HEK293 (cell line): ENCODE measurements around the gene KCNH5.

ENCODE experiments used
- CTCF ChIA-PET: fragments of 350-600 bp; formaldehyde crosslinking; extraction: SDS; loops from one replicate; lab custom pipeline; 2021; ENCODE audit warnings: antibody characterized with exemption; lab: Yijun Ruan, JAX
- POLR2A ChIA-PET: fragments of 300-600 bp; formaldehyde crosslinking; extraction: SDS; loops from one replicate; lab custom pipeline; 2020; ENCODE audit warnings: antibody characterized with exemption, inconsistent platforms; lab: Yijun Ruan, JAX
- H3K27ac ChIP-seq: fragments of 200-500 bp; sonication (Bioruptor generic); 2 replicates; pipeline ENCODE4 v1.5.1; 2014; ENCODE audit warnings: low read depth, low read length, control low read depth, inconsistent platforms; ENCODE audit errors: extremely low read depth
- H3K36me3 ChIP-seq, 2 experiments: fragments of 200-500 bp in 1 of 2; sonication (Bioruptor generic) in 1 of 2; 1 replicate in 1 of 2; 2 replicates in 1 of 2; pipeline ENCODE4 v1.5.1; 2014 to 2017; ENCODE audit warnings: inconsistent platforms in 2 of 2, low read length in 2 of 2; ENCODE audit not compliant: control insufficient read depth in 2 of 2, insufficient read depth in 1 of 2
- H3K4me1 ChIP-seq: fragments of 200-500 bp; sonication (Bioruptor generic); 2 replicates; pipeline ENCODE4 v1.5.1; 2014; ENCODE audit warnings: mild to moderate bottlenecking, low read length, inconsistent platforms; ENCODE audit not compliant: control insufficient read depth, insufficient read depth
- H3K4me3 ChIP-seq: 2 replicates; pipeline ENCODE4 v1.5.1; 2011; ENCODE audit warnings: low read depth, mild to moderate bottlenecking, control low read depth, low read length, moderate library complexity
- H3K9me3 ChIP-seq: fragments of 200-500 bp; sonication (Bioruptor generic); 2 replicates; pipeline ENCODE4 v1.5.1; 2014; ENCODE audit warnings: low read depth, low read length, inconsistent platforms; ENCODE audit not compliant: control insufficient read depth, insufficient read depth
- AEBP2 ChIP-seq: fragments of 450-650 bp; formaldehyde crosslinking; IDR thresholded peaks from 2 replicates; pipeline ENCODE4 v1.5.1; 2016; ENCODE audit warnings: missing biosample characterization, missing genetic modification characterization, borderline replicate concordance
- ELK4 ChIP-seq: IDR thresholded peaks from 2 replicates; pipeline ENCODE4 v1.6.1; 2011; ENCODE audit warnings: mild to moderate bottlenecking, low read depth, low read length, borderline replicate concordance
- GFI1B ChIP-seq: fragments of 450-650 bp; formaldehyde crosslinking; IDR thresholded peaks from 2 replicates; pipeline ENCODE4 v1.5.1; 2016; ENCODE audit warnings: missing biosample characterization, missing genetic modification characterization
- GLI2 ChIP-seq: fragments of 450-650 bp; formaldehyde crosslinking; IDR thresholded peaks from 2 replicates; pipeline ENCODE4; 2017; ENCODE audit warnings: missing biosample characterization, missing genetic modification characterization, low read depth, borderline replicate concordance
- GLI4 ChIP-seq: fragments of 450-650 bp; formaldehyde crosslinking; IDR thresholded peaks from 2 replicates; pipeline ENCODE4 v1.5.1; 2016; ENCODE audit warnings: missing biosample characterization, missing genetic modification characterization
- HOXD13 ChIP-seq: sonication (generic); formaldehyde crosslinking; IDR thresholded peaks from 2 replicates; pipeline ENCODE4 v1.8.0; 2022; ENCODE audit warnings: missing genetic modification reagents, borderline replicate concordance
- REPIN1 ChIP-seq: fragments of 450-650 bp; formaldehyde crosslinking; IDR thresholded peaks from 2 replicates; pipeline ENCODE4 v1.5.1; 2017; ENCODE audit warnings: missing biosample characterization, missing genetic modification characterization, low read depth
- SETDB1 ChIP-seq: IDR thresholded peaks from one replicate; pipeline ENCODE4 v1.6.1; 2017; ENCODE audit warnings: mild to moderate bottlenecking, low read length, moderate library complexity, mixed read lengths; ENCODE audit not compliant: insufficient read length
- SP3 ChIP-seq: fragments of 450-650 bp; formaldehyde crosslinking; IDR thresholded peaks from 2 replicates; pipeline ENCODE4 v1.5.1; 2016; ENCODE audit warnings: missing biosample characterization, missing genetic modification characterization
- WT1 ChIP-seq: fragments of 450-650 bp; formaldehyde crosslinking; IDR thresholded peaks from 2 replicates; pipeline ENCODE4 v1.5.1; 2016; ENCODE audit warnings: missing biosample characterization, missing genetic modification characterization
- ZBTB21 ChIP-seq: fragments of 450-650 bp; formaldehyde crosslinking; IDR thresholded peaks from 2 replicates; pipeline ENCODE4 v1.5.1; 2017; ENCODE audit warnings: missing biosample characterization, missing genetic modification characterization
- ZFP37 ChIP-seq: fragments of 450-650 bp; formaldehyde crosslinking; IDR thresholded peaks from 2 replicates; pipeline ENCODE4 v1.5.1; 2016; ENCODE audit warnings: missing biosample characterization, missing genetic modification characterization
- ZNF18 ChIP-seq: fragments of 450-650 bp; formaldehyde crosslinking; IDR thresholded peaks from 2 replicates; pipeline ENCODE4 v1.5.1; 2016; ENCODE audit warnings: missing biosample characterization, missing genetic modification characterization
- ZNF211 ChIP-seq: fragments of 450-650 bp; formaldehyde crosslinking; IDR thresholded peaks from 2 replicates; pipeline ENCODE4 v1.5.1; 2016; ENCODE audit warnings: low read depth, missing biosample characterization, missing genetic modification characterization
- ZNF214 ChIP-seq: fragments of 450-650 bp; formaldehyde crosslinking; IDR thresholded peaks from 2 replicates; pipeline ENCODE4 v1.5.1; 2017; ENCODE audit warnings: missing biosample characterization, mild to moderate bottlenecking, missing genetic modification characterization, borderline replicate concordance
- ZNF292 ChIP-seq: fragments of 450-650 bp; formaldehyde crosslinking; IDR thresholded peaks from 2 replicates; pipeline ENCODE4 v1.5.1; 2016; ENCODE audit warnings: low read depth, missing biosample characterization, missing genetic modification characterization, borderline replicate concordance
- ZNF394 ChIP-seq: fragments of 450-650 bp; formaldehyde crosslinking; IDR thresholded peaks from 2 replicates; pipeline ENCODE4 v1.5.1; 2016; ENCODE audit warnings: missing biosample characterization, missing genetic modification characterization, mild to moderate bottlenecking, moderate library complexity, borderline replicate concordance
- ZNF48 ChIP-seq: fragments of 450-650 bp; formaldehyde crosslinking; IDR thresholded peaks from 2 replicates; pipeline ENCODE4 v1.5.1; 2016; ENCODE audit warnings: missing biosample characterization, missing genetic modification characterization
- ZNF521 ChIP-seq: fragments of 450-650 bp; formaldehyde crosslinking; IDR thresholded peaks from 2 replicates; pipeline ENCODE4 v1.5.1; 2017; ENCODE audit warnings: missing biosample characterization, mild to moderate bottlenecking, missing genetic modification characterization
- ZNF596 ChIP-seq: fragments of 450-650 bp; IDR thresholded peaks from 2 replicates; pipeline ENCODE4 v1.5.0; 2018; ENCODE audit warnings: missing biosample characterization, mild to moderate bottlenecking, missing genetic modification characterization, moderate library complexity
- ZNF600 ChIP-seq: fragments of 450-650 bp; formaldehyde crosslinking; IDR thresholded peaks from 2 replicates; pipeline ENCODE4 v1.5.1; 2016; ENCODE audit warnings: missing biosample characterization, missing genetic modification characterization
- ZNF830 ChIP-seq: fragments of 450-650 bp; IDR thresholded peaks from 2 replicates; pipeline ENCODE4 v1.5.0; 2018; ENCODE audit warnings: missing biosample characterization, missing genetic modification characterization, low read depth, mild to moderate bottlenecking, moderate library complexity
- TF ChIP-seq, protein P1 (sequence below): fragments of 450-650 bp; formaldehyde crosslinking; IDR thresholded peaks from 2 replicates; pipeline ENCODE4 v1.5.1; 2016; ENCODE audit warnings: missing biosample characterization, missing genetic modification characterization
- TF ChIP-seq, protein P2 (sequence below): fragments of 450-650 bp; formaldehyde crosslinking; IDR thresholded peaks from 2 replicates; pipeline ENCODE4 v1.5.1; 2016; ENCODE audit warnings: missing biosample characterization, missing genetic modification characterization

KCNH5 gene

GRCh38 chr14:62894736-62895135, 150.5 kb downstream of the KCNH5 start (continued):
- TF ChIP-seq AEBP2 (tag by site-specific recombination), result no peak
- TF ChIP-seq, all 188 proteins: peak for 0

- no peak overlapping the region for H3K4me3 ChIP-seq
- no peaks in the 10 kb centered on the region for H3K9me3 ChIP-seq
- no peak overlapping the region for H3K27ac ChIP-seq
- H3K36me3 ChIP-seq, result no peaks in the 10 kb centered on the region
- H3K4me1 ChIP-seq, result no peaks in the 10 kb centered on the region
- TF ChIP-seq REPIN1, result no peak
- TF ChIP-seq, protein P1, sequence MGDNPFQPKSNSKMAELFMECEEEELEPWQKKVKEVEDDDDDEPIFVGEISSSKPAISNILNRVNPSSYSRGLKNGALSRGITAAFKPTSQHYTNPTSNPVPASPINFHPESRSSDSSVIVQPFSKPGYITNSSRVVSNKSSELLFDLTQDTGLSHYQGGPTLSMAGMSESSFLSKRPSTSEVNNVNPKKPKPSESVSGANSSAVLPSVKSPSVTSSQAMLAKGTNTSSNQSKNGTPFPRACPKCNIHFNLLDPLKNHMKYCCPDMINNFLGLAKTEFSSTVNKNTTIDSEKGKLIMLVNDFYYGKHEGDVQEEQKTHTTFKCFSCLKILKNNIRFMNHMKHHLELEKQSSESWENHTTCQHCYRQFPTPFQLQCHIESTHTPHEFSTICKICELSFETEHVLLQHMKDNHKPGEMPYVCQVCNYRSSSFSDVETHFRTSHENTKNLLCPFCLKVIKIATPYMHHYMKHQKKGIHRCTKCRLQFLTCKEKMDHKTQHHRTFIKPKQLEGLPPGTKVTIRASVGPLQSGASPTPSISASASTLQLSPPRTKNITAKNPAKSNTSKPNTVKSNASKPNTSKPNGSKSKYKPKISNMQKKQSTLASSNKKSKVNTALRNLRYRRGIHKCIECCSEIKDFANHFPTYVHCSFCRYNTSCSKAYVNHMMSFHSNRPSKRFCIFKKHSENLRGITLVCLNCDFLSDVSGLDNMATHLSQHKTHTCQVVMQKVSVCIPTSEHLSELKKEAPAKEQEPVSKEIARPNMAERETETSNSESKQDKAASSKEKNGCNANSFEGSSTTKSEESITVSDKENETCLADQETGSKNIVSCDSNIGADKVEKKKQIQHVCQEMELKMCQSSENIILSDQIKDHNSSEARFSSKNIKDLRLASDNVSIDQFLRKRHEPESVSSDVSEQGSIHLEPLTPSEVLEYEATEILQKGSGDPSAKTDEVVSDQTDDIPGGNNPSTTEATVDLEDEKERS (tag by site-specific recombination), result no peak
- no peak for TF ChIP-seq GFI1B (tag by site-specific recombination)
- TF ChIP-seq ZNF394 (tag by site-specific recombination), result no peak
- no peak for TF ChIP-seq ZNF18
- no peak for TF ChIP-seq ZFP37 (tag by site-specific recombination)
- no peak for TF ChIP-seq WT1 (tag by site-specific recombination)
- TF ChIP-seq GLI2 (tag by site-specific recombination), result no peak
- no peak for TF ChIP-seq GLI4 (tag by site-specific recombination)
- no peak for TF ChIP-seq ZNF830 (tag by site-specific recombination)
- no peak for TF ChIP-seq HOXD13 (CRISPR knock-in tag)
- TF ChIP-seq ELK4, result no peak
- TF ChIP-seq SETDB1, result no peak
- no peak for TF ChIP-seq ZNF596 (tag by site-specific recombination)
- TF ChIP-seq ZNF600 (tag by site-specific recombination), result no peak
- no peak for TF ChIP-seq ZNF48 (tag by site-specific recombination)
- POLR2A ChIA-PET, result no interaction called here
- CTCF ChIA-PET, result interaction anchor here (0.6 kb wide), 2 partner anchors 11 to 163 kb away, joined by 3 to 5 read pairs; no protein-coding TSS in a partner anchor
Observed at GRCh38 chr14:62889364-62889763, 155.9 kb downstream of the KCNH5 start.

- no peak overlapping the region for H3K4me3 ChIP-seq
- H3K4me1 ChIP-seq, result no peaks in the 10 kb centered on the region
- no peaks in the 10 kb centered on the region for H3K9me3 ChIP-seq
- ChIA-PET CTCF (no interaction called here), POLR2A (no interaction called here)
- no peak overlapping the region for H3K27ac ChIP-seq
- H3K36me3 ChIP-seq, result no peaks in the 10 kb centered on the region
- no peak for TF ChIP-seq WT1 (tag by site-specific recombination)
- no peak for TF ChIP-seq ZNF521 (tag by site-specific recombination)
- TF ChIP-seq, protein P2, sequence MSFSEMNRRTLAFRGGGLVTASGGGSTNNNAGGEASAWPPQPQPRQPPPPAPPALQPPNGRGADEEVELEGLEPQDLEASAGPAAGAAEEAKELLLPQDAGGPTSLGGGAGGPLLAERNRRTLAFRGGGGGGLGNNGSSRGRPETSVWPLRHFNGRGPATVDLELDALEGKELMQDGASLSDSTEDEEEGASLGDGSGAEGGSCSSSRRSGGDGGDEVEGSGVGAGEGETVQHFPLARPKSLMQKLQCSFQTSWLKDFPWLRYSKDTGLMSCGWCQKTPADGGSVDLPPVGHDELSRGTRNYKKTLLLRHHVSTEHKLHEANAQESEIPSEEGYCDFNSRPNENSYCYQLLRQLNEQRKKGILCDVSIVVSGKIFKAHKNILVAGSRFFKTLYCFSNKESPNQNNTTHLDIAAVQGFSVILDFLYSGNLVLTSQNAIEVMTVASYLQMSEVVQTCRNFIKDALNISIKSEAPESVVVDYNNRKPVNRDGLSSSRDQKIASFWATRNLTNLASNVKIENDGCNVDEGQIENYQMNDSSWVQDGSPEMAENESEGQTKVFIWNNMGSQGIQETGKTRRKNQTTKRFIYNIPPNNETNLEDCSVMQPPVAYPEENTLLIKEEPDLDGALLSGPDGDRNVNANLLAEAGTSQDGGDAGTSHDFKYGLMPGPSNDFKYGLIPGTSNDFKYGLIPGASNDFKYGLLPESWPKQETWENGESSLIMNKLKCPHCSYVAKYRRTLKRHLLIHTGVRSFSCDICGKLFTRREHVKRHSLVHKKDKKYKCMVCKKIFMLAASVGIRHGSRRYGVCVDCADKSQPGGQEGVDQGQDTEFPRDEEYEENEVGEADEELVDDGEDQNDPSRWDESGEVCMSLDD (tag by site-specific recombination), result no peak
- no peak for TF ChIP-seq ZNF214 (tag by site-specific recombination)
- TF ChIP-seq ZNF292, result no peak
- no peak for TF ChIP-seq ZBTB21 (tag by site-specific recombination)
- TF ChIP-seq SP3 (tag by site-specific recombination), result no peak
- no peak for TF ChIP-seq ZNF211 (tag by site-specific recombination)
Observed at GRCh38 chr14:62886461-62886860, 158.8 kb downstream of the KCNH5 start.
